Measurements from ENCODE around the gene ZNG1F.
"Not testable (repeated sequence)": the region's sequence is repeated elsewhere in the genome, so short reads cannot be mapped to it uniquely, and the experiment has no call there.

ZNG1F gene

GRCh38 chr9:41120696-41121095 lies 68.4 kb downstream of the ZNG1F start:
- DNase-seq: not testable (repeated sequence)

GRCh38 chr9:41119719-41120118 lies 69.4 kb downstream of the ZNG1F start:
- not testable (repeated sequence) for DNase-seq

GRCh38 chr9:41119311-41119710 lies 69.8 kb downstream of the ZNG1F start:
- DNase-seq: not testable (repeated sequence)

GRCh38 chr9:41113348-41113747 lies 75.8 kb downstream of the ZNG1F start:
- not testable (repeated sequence) for DNase-seq

GRCh38 chr9:41111414-41111813 lies 77.7 kb downstream of the ZNG1F start:
- not testable (repeated sequence) for DNase-seq

GRCh38 chr9:41110913-41111312 lies 78.2 kb downstream of the ZNG1F start:
- DNase-seq: not testable (repeated sequence)

- DNase-seq: not testable (repeated sequence)
Observed at GRCh38 chr9:41109253-41109652, 79.9 kb downstream of the ZNG1F start.

- DNase-seq: not testable (repeated sequence)
Observed at GRCh38 chr9:41108816-41109215, 80.3 kb downstream of the ZNG1F start.

GRCh38 chr9:41106472-41107116 lies 82.5 kb downstream of the ZNG1F start:
- DNase-seq: not testable (repeated sequence)

- DNase-seq: not testable (repeated sequence)
Observed at GRCh38 chr9:41105557-41106253, 83.4 kb downstream of the ZNG1F start.

GRCh38 chr9:41104542-41104941 lies 84.6 kb downstream of the ZNG1F start:
- not testable (repeated sequence) for DNase-seq

GRCh38 chr9:41100508-41100907 lies 88.6 kb downstream of the ZNG1F start:
- not testable (repeated sequence) for DNase-seq

- DNase-seq: peak; percentile 10
Observed at GRCh38 chr9:41098759-41099158, 90.4 kb downstream of the ZNG1F start.

- DNase-seq: not testable (repeated sequence)
Observed at GRCh38 chr9:41095060-41095459, 94.1 kb downstream of the ZNG1F start.

- not testable (repeated sequence) for DNase-seq
Observed at GRCh38 chr9:41094010-41094773, 94.9 kb downstream of the ZNG1F start.

- DNase-seq: not testable (repeated sequence)
Observed at GRCh38 chr9:41090922-41091321, 98.2 kb downstream of the ZNG1F start.

- not testable (repeated sequence) for DNase-seq
Observed at GRCh38 chr9:41090386-41090785, 98.7 kb downstream of the ZNG1F start.

- DNase-seq: not testable (repeated sequence)
Observed at GRCh38 chr9:41088450-41089059, 100.6 kb downstream of the ZNG1F start.

GRCh38 chr9:41087929-41088328 lies 101.2 kb downstream of the ZNG1F start:
- DNase-seq: not testable (repeated sequence)

- DNase-seq: peak; percentile 2
Observed at GRCh38 chr9:41087157-41087780, 101.8 kb downstream of the ZNG1F start.

GRCh38 chr9:41086685-41087084 lies 102.4 kb downstream of the ZNG1F start:
- not testable (repeated sequence) for DNase-seq

- not testable (repeated sequence) for DNase-seq
Observed at GRCh38 chr9:41086215-41086614, 102.9 kb downstream of the ZNG1F start.
